Measurements from ENCODE around the gene CLEC18C.
"Not testable (repeated sequence)": the region's sequence is repeated elsewhere in the genome, so short reads cannot be mapped to it uniquely, and the experiment has no call there.

CLEC18C gene

DNA sequence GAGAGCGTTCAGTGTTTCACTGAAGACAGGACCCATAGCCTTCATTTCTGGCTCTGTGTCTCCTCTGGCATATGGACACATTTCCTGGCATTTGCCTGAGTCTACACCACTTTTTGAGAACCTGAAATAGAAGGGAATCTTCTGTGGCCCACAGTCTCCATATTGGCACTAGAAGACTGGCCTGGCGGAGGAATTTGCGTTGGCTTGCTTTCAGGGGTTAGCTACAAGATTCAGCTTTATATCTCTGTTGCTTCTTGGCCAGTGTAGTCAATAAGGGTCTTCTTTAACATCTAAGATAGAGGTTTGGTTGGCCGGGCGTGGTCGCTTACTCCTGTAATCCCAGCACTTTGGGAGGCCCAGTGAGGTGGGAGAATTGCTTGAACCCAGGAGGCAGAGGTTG lies 12.8 kb upstream of the CLEC18C start:
- no peaks in the 10 kb centered on the region for H3K27me3 ChIP-seq (replicated peaks; ENCODE audit: control insufficient read depth, insufficient read depth, low read length)
- H3K36me3 ChIP-seq (ENCODE audit: control insufficient read depth, insufficient read depth, low read length) = peaks cover 42% of the 10 kb centered on the region
- H3K4me3 ChIP-seq (replicated peaks; ENCODE audit: low read depth, low read length) = no peak overlapping the region
- TF ChIP-seq, protein P1, sequence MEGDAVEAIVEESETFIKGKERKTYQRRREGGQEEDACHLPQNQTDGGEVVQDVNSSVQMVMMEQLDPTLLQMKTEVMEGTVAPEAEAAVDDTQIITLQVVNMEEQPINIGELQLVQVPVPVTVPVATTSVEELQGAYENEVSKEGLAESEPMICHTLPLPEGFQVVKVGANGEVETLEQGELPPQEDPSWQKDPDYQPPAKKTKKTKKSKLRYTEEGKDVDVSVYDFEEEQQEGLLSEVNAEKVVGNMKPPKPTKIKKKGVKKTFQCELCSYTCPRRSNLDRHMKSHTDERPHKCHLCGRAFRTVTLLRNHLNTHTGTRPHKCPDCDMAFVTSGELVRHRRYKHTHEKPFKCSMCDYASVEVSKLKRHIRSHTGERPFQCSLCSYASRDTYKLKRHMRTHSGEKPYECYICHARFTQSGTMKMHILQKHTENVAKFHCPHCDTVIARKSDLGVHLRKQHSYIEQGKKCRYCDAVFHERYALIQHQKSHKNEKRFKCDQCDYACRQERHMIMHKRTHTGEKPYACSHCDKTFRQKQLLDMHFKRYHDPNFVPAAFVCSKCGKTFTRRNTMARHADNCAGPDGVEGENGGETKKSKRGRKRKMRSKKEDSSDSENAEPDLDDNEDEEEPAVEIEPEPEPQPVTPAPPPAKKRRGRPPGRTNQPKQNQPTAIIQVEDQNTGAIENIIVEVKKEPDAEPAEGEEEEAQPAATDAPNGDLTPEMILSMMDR (IDR thresholded peaks at IDR 0.05; ENCODE audit: insufficient read depth, low read length, poor library complexity, severe bottlenecking) = no peak
- no peak for DNase-seq (ENCODE audit: extremely low read depth, insufficient read length)

DNA sequence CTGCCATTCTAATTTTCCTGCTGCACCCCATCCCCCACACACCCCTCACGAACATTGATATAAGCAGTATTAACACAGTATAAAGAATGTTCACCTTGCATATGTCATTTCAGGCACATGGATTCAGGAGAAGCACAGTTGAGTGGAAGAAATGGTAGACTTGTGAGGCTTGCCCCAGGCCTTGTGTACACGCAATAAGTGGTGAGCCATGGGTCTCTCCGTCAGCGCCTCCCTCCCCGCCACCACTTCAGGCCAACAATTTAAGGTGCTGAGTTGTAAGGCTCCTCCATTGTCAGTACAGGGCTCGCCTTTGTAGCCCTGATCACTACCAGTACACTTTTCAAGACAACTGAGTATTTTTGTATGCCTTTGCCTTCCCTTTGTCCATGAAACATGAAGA lies 12.2 kb upstream of the CLEC18C start:
- peaks cover 39% of the 10 kb centered on the region for H3K36me3 ChIP-seq (ENCODE audit: control insufficient read depth, insufficient read depth, low read length)
- H3K27me3 ChIP-seq (replicated peaks; ENCODE audit: control insufficient read depth, insufficient read depth, low read length) = no peaks in the 10 kb centered on the region
- H3K4me3 ChIP-seq (replicated peaks; ENCODE audit: low read depth, low read length) = no peak overlapping the region
- TF ChIP-seq, protein P1 (IDR thresholded peaks at IDR 0.05; ENCODE audit: insufficient read depth, low read length, poor library complexity, severe bottlenecking) = no peak
- no peak for DNase-seq (ENCODE audit: extremely low read depth, insufficient read length)

DNA sequence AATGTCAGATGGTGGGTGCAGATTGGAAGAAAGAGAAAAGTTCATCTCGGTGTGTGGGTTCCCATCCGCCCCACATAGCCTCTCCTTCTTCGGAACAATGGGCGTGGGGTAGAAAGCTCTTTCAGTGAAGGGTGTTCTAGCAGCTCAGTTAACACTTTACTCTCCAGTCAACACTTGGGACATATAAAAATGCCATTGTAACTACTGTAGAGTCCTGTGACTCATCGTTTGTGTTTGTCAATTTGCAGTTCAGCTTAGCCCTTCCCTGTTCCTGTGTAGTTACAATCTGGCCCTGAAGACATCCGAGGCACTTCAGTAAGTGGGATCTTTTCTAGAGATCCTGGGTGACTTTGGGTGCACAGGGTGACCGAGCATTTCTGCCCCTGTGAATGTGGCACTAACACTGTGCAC lies 11.5 kb upstream of the CLEC18C start:
- Histone ChIP-seq H3K36me3 (ENCODE audit: control insufficient read depth, insufficient read depth, low read length) (peaks cover 32% of the 10 kb centered on the region), H3K27me3 (replicated peaks; ENCODE audit: control insufficient read depth, insufficient read depth, low read length) (no peaks in the 10 kb centered on the region), H3K4me3 (replicated peaks; ENCODE audit: low read depth, low read length) (no peak overlapping the region)
- DNase-seq (ENCODE audit: extremely low read depth, insufficient read length) = no peak
- TF ChIP-seq, protein P1 (IDR thresholded peaks at IDR 0.05; ENCODE audit: insufficient read depth, low read length, poor library complexity, severe bottlenecking) = no peak

GRCh38 chr16:70163596-70163995 lies 10.0 kb upstream of the CLEC18C start:
- DNase-seq (ENCODE audit: extremely low read depth, insufficient read length) = no peak

GRCh38 chr16:70166688-70167087 lies 6.9 kb upstream of the CLEC18C start:
- DNase-seq (ENCODE audit: extremely low read depth, insufficient read length); H3K4me3 ChIP-seq (replicated peaks; ENCODE audit: low read depth, low read length); H3K27me3 ChIP-seq (replicated peaks; ENCODE audit: control insufficient read depth, insufficient read depth, low read length); H3K36me3 ChIP-seq (ENCODE audit: control insufficient read depth, insufficient read depth, low read length): not testable (repeated sequence)

More at GRCh38 chr16:70163596-70163995, 10.0 kb upstream of the CLEC18C start:
- Histone ChIP-seq H3K27me3 (replicated peaks; ENCODE audit: control insufficient read depth, insufficient read depth, low read length) (no peaks in the 10 kb centered on the region), H3K36me3 (ENCODE audit: control insufficient read depth, insufficient read depth, low read length) (peaks cover 20% of the 10 kb centered on the region), H3K4me3 (replicated peaks; ENCODE audit: low read depth, low read length) (no peak overlapping the region)
- TF ChIP-seq, protein P1 (IDR thresholded peaks at IDR 0.05; ENCODE audit: insufficient read depth, low read length, poor library complexity, severe bottlenecking) = no peak

DNA sequence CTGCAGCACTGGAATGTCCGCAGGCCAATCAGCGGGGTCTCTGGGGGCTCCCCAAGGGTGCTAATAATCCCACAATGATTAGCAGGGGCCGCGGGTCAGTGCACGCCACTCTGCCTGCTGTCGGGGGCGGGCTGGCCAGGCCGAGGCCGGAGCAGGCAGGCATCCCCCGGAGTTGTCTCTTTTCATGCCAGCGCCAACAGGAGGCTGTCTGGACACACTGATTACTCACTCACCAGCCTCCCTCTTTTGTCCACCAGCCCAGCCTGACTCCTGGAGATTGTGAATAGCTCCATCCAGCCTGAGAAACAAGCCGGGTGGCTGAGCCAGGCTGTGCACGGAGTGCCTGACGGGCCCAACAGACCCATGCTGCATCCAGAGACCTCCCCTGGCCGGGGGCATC lies 329 bp downstream of the CLEC18C start:
- H3K4me3 ChIP-seq (replicated peaks; ENCODE audit: low read depth, low read length); DNase-seq (ENCODE audit: extremely low read depth, insufficient read length); H3K27me3 ChIP-seq (replicated peaks; ENCODE audit: control insufficient read depth, insufficient read depth, low read length); H3K36me3 ChIP-seq (ENCODE audit: control insufficient read depth, insufficient read depth, low read length): not testable (repeated sequence)

DNA sequence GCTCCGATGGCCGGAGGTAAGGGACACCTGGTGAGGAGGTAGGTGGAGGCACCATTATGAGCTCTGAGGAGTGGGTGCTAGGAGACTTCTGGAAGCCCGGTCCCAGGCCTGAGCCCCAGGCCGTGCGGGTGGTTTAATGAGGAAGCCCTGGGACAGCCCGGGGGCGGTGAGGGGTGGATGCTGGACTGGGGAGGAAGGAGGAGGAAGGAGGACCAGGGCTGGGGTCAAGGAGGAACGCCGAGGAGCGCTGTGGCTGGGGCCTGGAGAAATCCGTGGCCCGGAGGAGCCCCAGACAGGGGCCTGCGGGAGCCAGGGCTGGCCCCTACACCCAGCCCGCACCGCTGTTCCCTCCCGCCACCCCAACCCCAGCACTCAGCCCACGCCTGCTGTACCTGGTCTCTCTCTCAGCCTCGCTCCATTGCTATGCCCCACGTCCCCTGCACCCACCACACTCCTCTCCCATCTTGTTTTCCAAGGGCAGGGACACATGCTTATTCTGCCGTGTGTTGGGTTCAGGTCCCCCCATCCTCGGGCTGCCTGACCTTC lies 873 bp downstream of the CLEC18C start:
- not testable (repeated sequence) for H3K36me3 ChIP-seq (ENCODE audit: control insufficient read depth, insufficient read depth, low read length); H3K27me3 ChIP-seq (replicated peaks; ENCODE audit: control insufficient read depth, insufficient read depth, low read length); DNase-seq (ENCODE audit: extremely low read depth, insufficient read length); H3K4me3 ChIP-seq (replicated peaks; ENCODE audit: low read depth, low read length)

DNA sequence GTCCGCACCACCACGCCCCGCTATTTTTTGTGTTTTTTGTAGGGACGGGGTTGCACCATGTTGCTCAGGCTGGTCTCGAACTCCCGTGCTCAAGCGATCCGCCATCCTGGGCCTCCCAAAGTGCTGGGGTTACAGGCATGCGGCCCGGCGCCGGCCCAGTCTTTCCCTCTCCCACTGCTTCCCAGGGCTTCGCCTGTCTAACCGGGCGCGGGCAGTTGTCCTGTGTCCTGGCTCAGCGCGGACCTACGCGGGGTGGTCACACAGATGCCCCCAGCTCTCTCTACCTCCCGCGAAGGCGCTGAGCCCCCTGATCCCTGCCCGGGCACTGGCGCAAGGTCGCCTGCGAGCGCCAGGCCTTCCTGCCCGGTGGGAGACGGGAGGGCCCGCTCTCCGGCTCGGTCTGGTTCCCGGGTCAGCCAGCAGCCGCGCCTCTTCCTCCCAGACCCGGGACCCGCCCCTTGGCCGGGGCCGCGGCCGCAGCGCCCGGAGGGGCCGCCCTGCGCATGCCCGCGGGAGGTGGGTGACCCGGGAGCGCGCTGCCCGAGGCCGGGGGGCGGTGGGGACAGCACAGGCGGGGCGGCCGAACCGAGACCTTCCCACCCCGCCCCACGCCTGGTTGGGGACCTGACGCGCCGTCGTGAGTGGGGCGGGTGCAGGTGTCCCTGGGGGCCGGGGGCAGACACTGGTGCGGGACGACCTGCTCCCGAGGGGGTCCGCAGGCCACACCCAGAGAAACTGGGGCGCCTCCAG lies 14.4 kb downstream of the CLEC18C start:
- peak overlapping the region; percentile 14 for H3K4me3 ChIP-seq (replicated peaks; ENCODE audit: low read depth, low read length)
- H3K27me3 ChIP-seq (replicated peaks; ENCODE audit: control insufficient read depth, insufficient read depth, low read length); H3K36me3 ChIP-seq (ENCODE audit: control insufficient read depth, insufficient read depth, low read length); DNase-seq (ENCODE audit: extremely low read depth, insufficient read length): not testable (repeated sequence)

GRCh38 chr16:70188608-70188915 lies 15.0 kb downstream of the CLEC18C start:
- DNase-seq (ENCODE audit: extremely low read depth, insufficient read length); H3K36me3 ChIP-seq (ENCODE audit: control insufficient read depth, insufficient read depth, low read length); H3K27me3 ChIP-seq (replicated peaks; ENCODE audit: control insufficient read depth, insufficient read depth, low read length): not testable (repeated sequence)
- H3K4me3 ChIP-seq (replicated peaks; ENCODE audit: low read depth, low read length) = 0 out of 2 replicates have a peak overlapping the region, but pooled peaks have one; percentile 10

GRCh38 chr16:70190574-70190973 lies 17.0 kb downstream of the CLEC18C start:
- not testable (repeated sequence) for DNase-seq (ENCODE audit: extremely low read depth, insufficient read length); H3K4me3 ChIP-seq (replicated peaks; ENCODE audit: low read depth, low read length); H3K36me3 ChIP-seq (ENCODE audit: control insufficient read depth, insufficient read depth, low read length); H3K27me3 ChIP-seq (replicated peaks; ENCODE audit: control insufficient read depth, insufficient read depth, low read length)

Measured in GM06990 (cell line).